ENCODE data around the gene SEPTIN8. TPM values are rescaled to one million over a fixed set of nuclear protein-coding genes. Genes with fewer than 3 reads are reported as not detected.
A peak's percentile ranks its signal among the peaks of the same experiment; 100 is the strongest.

The SEPTIN8 gene, protein sequence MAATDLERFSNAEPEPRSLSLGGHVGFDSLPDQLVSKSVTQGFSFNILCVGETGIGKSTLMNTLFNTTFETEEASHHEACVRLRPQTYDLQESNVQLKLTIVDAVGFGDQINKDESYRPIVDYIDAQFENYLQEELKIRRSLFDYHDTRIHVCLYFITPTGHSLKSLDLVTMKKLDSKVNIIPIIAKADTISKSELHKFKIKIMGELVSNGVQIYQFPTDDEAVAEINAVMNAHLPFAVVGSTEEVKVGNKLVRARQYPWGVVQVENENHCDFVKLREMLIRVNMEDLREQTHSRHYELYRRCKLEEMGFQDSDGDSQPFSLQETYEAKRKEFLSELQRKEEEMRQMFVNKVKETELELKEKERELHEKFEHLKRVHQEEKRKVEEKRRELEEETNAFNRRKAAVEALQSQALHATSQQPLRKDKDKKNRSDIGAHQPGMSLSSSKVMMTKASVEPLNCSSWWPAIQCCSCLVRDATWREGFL
- 10 to 100 TPM; 16.2 to 30.4 TPM for total RNA-seq

GRCh38 chr5:132777209-132778069 is at the start of gene SEPTIN8:
Gene SEPTIN8 (minus strand): TSS chr5:132777239. CDS start chr5:132777137, 102 bp downstream.
- DNase-seq (ENCODE audit: low spot score) (peak; percentile 75), ATAC-seq (peak; percentile 82 to 84)
- H3K36me3 Mint-ChIP-seq, result no peaks in the 10 kb centered on the region
- peaks cover 36 to 42% of the 10 kb centered on the region in 2 donors for H3K27me3 Mint-ChIP-seq
- H3K4me3 Mint-ChIP-seq, result peak within 1 kb of the TSS; percentile 77
- peak within 1 kb of the TSS; percentile 19 to 72 for H3K27ac Mint-ChIP-seq
- H3K4me1 Mint-ChIP-seq (ENCODE audit: low read depth in 2 of 2), result peaks cover 12 to 18% of the 10 kb centered on the region in 2 donors
- no peaks in the 10 kb centered on the region for H3K9me3 Mint-ChIP-seq

- H3K4me1 Mint-ChIP-seq (ENCODE audit: low read depth in 2 of 2), result peaks cover 5 to 11% of the 10 kb centered on the region in 2 donors
- no peak for ATAC-seq
- H3K4me3 Mint-ChIP-seq, result peak overlapping the region; percentile 38
- H3K9me3 Mint-ChIP-seq, result no peaks in the 10 kb centered on the region
- no peaks in the 10 kb centered on the region for H3K36me3 Mint-ChIP-seq
- no peak overlapping the region for H3K27ac Mint-ChIP-seq
- no peak for DNase-seq (ENCODE audit: low spot score)
- peaks cover 18 to 29% of the 10 kb centered on the region in 2 donors for H3K27me3 Mint-ChIP-seq
These were observed 49.5 kb upstream of the SEPTIN8 start for GRCh38 chr5:132826424-132827082.

DNA sequence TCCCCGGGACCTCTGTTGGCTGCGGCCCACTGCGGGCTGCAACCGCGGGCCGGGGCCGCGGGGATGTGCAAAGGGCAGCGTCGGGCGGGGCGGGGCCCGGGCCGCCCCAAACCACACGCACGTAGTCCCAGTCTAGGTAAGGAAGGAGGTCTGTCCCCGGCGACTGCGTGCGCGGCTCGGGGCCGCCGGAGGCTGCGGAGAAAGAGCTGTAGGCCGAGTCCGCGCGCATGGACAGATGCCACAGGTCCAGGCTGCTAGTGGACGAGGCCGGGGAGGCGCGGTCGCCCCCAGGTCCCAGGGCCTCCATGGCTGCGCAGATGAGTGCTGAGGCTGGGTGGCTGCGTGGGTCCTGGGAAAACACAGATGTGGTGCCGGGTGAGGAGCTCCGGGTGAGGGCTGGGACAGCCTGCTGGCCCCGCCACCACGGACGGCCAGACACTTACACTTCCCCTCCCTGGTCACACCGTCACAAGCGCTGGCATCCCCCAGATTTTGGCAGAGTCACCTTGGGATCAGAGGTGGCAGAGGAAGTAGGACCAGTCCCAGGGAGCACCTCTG is 48.9 kb upstream of the SEPTIN8 start:
- Mint-ChIP-seq H3K36me3 (no peaks in the 10 kb centered on the region), H3K27ac (no peak overlapping the region), H3K4me3 (peak overlapping the region; percentile 38), H3K4me1 (ENCODE audit: low read depth in 2 of 2) (peaks cover 5 to 11% of the 10 kb centered on the region in 2 donors), H3K9me3 (no peaks in the 10 kb centered on the region), H3K27me3 (peaks cover 18 to 29% of the 10 kb centered on the region in 2 donors)
- DNase-seq (ENCODE audit: low spot score), result no peak
- ATAC-seq, result peak; percentile 37

DNA sequence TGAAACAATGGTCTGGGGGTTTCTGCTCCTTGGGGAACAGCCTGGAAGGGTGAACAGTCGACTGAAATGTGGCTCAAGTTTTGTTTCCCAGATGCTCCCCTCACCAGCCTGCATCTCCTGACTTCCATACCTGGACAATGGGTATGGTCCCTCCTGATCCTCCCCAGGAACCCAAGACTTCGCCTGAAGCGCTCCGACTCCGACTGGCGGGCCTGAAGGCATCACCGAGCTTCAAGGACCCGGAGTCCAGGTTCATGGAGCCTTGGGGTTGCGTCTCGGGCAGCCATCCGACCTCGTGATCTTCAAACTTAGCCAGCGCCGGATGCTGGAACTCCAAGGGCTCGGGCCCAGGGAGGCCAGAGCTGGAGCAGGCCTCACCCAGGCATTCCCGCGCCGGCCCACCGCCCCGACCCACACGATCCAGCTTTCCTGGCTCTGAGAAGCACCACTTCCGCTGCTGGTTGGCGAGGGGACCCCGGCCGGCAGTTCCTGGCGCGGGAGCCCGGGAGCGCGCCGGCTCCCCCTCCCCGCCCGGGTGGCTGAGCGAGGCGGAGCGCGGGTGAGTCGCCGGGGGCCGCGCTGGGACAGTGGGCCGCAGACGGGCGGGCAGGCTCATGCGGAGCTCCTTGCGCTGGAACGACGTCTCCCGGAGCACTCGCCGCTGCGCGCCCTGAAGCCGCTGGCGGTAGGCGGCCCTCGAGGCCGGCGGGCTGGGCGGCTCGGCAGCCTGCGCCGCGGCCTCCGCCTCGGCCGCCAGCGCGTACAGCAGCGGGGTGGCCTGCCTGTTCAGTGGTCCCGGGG is 48.2 kb upstream of the SEPTIN8 start:
- Mint-ChIP-seq H3K4me3 (no peak overlapping the region), H3K27me3 (peaks cover 22 to 31% of the 10 kb centered on the region in 2 donors), H3K27ac (no peak overlapping the region), H3K36me3 (no peaks in the 10 kb centered on the region), H3K9me3 (no peaks in the 10 kb centered on the region), H3K4me1 (ENCODE audit: low read depth in 2 of 2) (peaks cover 5 to 13% of the 10 kb centered on the region in 2 donors)
- no peak for ATAC-seq
- DNase-seq (ENCODE audit: low spot score), result no peak

- ATAC-seq (no peak), DNase-seq (ENCODE audit: low spot score) (no peak)
- Mint-ChIP-seq H3K27ac (no peak overlapping the region), H3K4me3 (no peak overlapping the region), H3K36me3 (no peaks in the 10 kb centered on the region), H3K27me3 (peaks cover 28 to 34% of the 10 kb centered on the region in 2 donors), H3K9me3 (no peaks in the 10 kb centered on the region), H3K4me1 (ENCODE audit: low read depth in 2 of 2) (peaks cover 0 to 13% of the 10 kb centered on the region in 2 donors)
These were observed 47.4 kb upstream of the SEPTIN8 start for GRCh38 chr5:132824426-132824825.

DNA sequence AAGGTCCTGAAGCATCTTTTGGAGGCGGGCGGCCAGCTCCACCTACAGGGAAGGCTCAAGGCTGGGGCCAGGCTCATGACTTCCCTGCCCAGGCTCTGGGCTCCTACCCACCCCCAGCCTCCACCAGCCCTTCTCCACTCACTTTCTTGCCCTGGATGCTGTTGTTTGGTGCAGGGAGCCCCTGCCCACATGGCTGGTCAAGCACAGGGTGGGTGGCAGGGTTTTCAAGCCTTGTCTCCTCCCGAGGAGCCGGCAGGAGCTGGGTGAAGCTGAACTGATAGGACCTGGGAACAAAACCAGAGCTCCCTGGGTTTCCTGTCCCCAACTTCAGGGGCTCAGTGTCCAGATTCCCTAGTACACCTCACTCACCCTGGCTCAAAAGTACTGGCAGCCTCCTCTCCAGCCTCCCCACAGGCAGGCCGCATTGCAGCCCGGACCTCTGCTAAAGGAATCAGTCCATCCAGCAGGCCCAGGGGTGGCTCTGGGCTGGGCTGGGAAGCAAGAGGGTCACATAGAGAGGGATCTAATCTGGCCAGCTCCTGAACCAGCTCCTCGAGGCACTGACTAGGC is 46.5 kb upstream of the SEPTIN8 start:
- ATAC-seq, result no peak
- Mint-ChIP-seq H3K27me3 (peaks cover 37 to 38% of the 10 kb centered on the region in 2 donors), H3K4me3 (no peak overlapping the region)

DNA sequence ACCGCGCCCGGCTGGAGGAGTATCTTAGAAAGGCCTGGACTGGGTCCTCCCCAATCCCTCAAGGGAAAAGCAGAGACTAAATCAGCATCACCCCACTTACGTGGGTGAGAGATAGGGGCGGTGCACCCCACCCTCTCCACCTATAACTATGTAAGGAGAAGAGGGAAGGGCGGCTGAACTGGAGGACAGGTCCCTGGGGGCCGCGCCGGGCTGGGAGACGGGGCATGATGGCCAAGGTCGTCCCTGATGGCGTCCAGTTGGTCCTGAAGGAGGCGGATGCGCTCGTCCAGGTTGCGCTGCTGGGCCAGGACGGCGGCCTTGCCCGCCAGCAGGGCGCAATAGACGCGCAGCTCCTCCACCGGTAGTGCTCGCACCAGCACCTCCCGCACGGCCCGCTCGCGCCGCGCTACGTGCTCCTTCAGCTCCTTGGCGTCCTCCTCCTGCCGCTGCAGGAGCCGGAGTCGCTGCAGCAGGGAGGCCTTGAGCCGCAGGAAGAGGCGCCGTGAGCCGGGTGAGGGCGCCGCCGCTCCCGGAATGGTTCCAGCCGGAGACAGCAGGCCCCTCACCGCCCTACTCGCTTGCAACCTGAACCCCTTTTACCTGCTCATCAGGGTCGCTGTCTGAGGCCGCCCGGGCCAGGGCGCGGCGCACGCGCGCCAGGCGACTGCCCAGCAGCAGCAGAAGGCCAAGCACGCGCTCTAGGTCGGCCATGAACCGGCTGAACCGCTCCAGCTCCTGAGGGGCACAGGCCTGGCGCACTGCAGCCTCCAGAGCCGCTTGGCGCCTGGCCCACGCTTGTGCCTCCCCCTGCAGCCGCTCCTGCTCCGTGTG is 45.8 kb upstream of the SEPTIN8 start:
- DNase-seq (ENCODE audit: low spot score) (no peak), ATAC-seq (no peak)
- H3K4me1 Mint-ChIP-seq (ENCODE audit: low read depth in 2 of 2), result peaks cover 0 to 11% of the 10 kb centered on the region in 2 donors
- no peaks in the 10 kb centered on the region for H3K36me3 Mint-ChIP-seq
- H3K27ac Mint-ChIP-seq, result no peak overlapping the region
- no peak overlapping the region for H3K4me3 Mint-ChIP-seq
- H3K27me3 Mint-ChIP-seq, result peaks cover 37 to 40% of the 10 kb centered on the region in 2 donors
- H3K9me3 Mint-ChIP-seq, result no peaks in the 10 kb centered on the region

More for the DNA sequence above, 46.5 kb upstream of the SEPTIN8 start:
- H3K27ac Mint-ChIP-seq, result no peak overlapping the region
- DNase-seq (ENCODE audit: low spot score), result no peak
- no peaks in the 10 kb centered on the region for H3K9me3 Mint-ChIP-seq
- no peaks in the 10 kb centered on the region for H3K36me3 Mint-ChIP-seq
- H3K4me1 Mint-ChIP-seq (ENCODE audit: low read depth in 2 of 2), result peaks cover 0 to 11% of the 10 kb centered on the region in 2 donors

DNA sequence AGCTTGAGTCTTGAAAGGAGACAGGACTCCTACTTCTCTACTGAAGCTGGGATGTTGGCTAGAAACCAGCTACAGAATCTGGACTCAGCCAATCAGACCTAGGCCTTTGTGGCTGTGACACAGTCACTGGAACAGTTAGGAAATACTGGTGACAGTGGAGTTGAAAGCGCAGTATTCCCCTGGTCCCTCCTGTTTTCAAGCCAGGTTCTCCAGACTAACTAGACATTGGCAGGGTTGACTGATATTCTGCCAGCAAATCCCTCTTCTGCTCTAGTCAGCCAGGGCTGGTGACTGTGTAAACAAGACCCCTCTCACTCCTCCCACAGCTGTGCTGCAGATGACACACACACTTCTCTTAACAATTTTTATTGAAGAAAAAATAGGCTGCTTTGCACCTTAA is 44.8 kb upstream of the SEPTIN8 start:
- no peak for DNase-seq (ENCODE audit: low spot score)
- ATAC-seq, result no peak
- no peaks in the 10 kb centered on the region for H3K36me3 Mint-ChIP-seq
- H3K27me3 Mint-ChIP-seq, result peaks cover 26 to 33% of the 10 kb centered on the region in 2 donors
- no peaks in the 10 kb centered on the region for H3K9me3 Mint-ChIP-seq
- peaks cover 0 to 8% of the 10 kb centered on the region in 2 donors for H3K4me1 Mint-ChIP-seq (ENCODE audit: low read depth in 2 of 2)
- H3K4me3 Mint-ChIP-seq, result no peak overlapping the region
- H3K27ac Mint-ChIP-seq, result no peak overlapping the region

GRCh38 chr5:132821350-132821749 is 44.3 kb upstream of the SEPTIN8 start:
- Mint-ChIP-seq H3K4me1 (ENCODE audit: low read depth in 2 of 2) (peaks cover 0 to 7% of the 10 kb centered on the region in 2 donors), H3K4me3 (no peak overlapping the region), H3K9me3 (no peaks in the 10 kb centered on the region), H3K36me3 (no peaks in the 10 kb centered on the region), H3K27me3 (peaks cover 24 to 30% of the 10 kb centered on the region in 2 donors), H3K27ac (no peak overlapping the region)
- DNase-seq (ENCODE audit: low spot score) (no peak), ATAC-seq (no peak)

- Mint-ChIP-seq H3K9me3 (no peaks in the 10 kb centered on the region), H3K4me3 (no peak overlapping the region), H3K36me3 (no peaks in the 10 kb centered on the region), H3K4me1 (ENCODE audit: low read depth in 2 of 2) (peaks cover 0 to 7% of the 10 kb centered on the region in 2 donors), H3K27me3 (peaks cover 24 to 29% of the 10 kb centered on the region in 2 donors), H3K27ac (no peak overlapping the region)
- ATAC-seq (peak; percentile 87 to 91), DNase-seq (ENCODE audit: low spot score) (peak; percentile 85)
These were observed 43.2 kb upstream of the SEPTIN8 start for GRCh38 chr5:132820162-132820754.

GRCh38 chr5:132819468-132819867 is 42.4 kb upstream of the SEPTIN8 start:
- Mint-ChIP-seq H3K9me3 (no peaks in the 10 kb centered on the region), H3K4me3 (peak overlapping the region; percentile 13), H3K36me3 (no peaks in the 10 kb centered on the region), H3K27ac (no peak overlapping the region), H3K27me3 (peaks cover 24 to 28% of the 10 kb centered on the region in 2 donors), H3K4me1 (ENCODE audit: low read depth in 2 of 2) (peaks cover 0 to 7% of the 10 kb centered on the region in 2 donors)
- no peak for ATAC-seq
- DNase-seq (ENCODE audit: low spot score), result no peak
